Measurements from ENCODE around the gene CNTNAP5. TPM values are rescaled to one million over a fixed set of nuclear protein-coding genes. Genes with fewer than 3 reads are reported as not detected.

Gene CNTNAP5
- total and polyA plus RNA-seq, 2 donors (not counting 1 experiment from before 2014, with no cell fraction given) = not detected

GRCh38 chr2:124888431-124888830, 863.3 kb downstream of the CNTNAP5 start:
- H3K4me3 ChIP-seq (ENCODE audit: control extremely low read depth in 1 of 5, extremely low read depth in 1 of 5, insufficient read depth in 1 of 5, low read depth in 2 of 5, low read length in 4 of 5) = no peak overlapping the region
- ATAC-seq (ENCODE audit: low read depth) (no peak), DNase-seq (no peak)
- no peak overlapping the region for H3K9ac ChIP-seq (ENCODE audit: low read length)
- TF ChIP-seq CTCF (IDR thresholded peaks at IDR 0.05) (no peak), EZH2 (IDR thresholded peaks at IDR 0.05; ENCODE audit: borderline replicate concordance, insufficient read depth, low read depth, low read length, poor library complexity, severe bottlenecking) (no peak)
- no CpG with 5 or more reads among the region's 1 CpG for WGBS (ENCODE audit: insufficient coverage)
- no peaks in the 10 kb centered on the region for H3K9me3 ChIP-seq (ENCODE audit: control extremely low read depth in 1 of 3, control insufficient read depth in 2 of 3, insufficient read depth in 1 of 3, low read length in 2 of 3)
- POLR2A ChIA-PET = no interaction called here
- H3K4me1 ChIP-seq (ENCODE audit: control insufficient read depth in 2 of 2, insufficient read depth in 2 of 2, low read length in 2 of 2) = no peaks in the 10 kb centered on the region
- H3K27ac ChIP-seq (ENCODE audit: low read length in 2 of 2) = no peak overlapping the region
- Mint-ChIP-seq H3K27me3 (no peaks in the 10 kb centered on the region), H3K27ac (no peak overlapping the region), H3K9me3 (ENCODE audit: insufficient read depth) (peaks cover 16% of the 10 kb centered on the region), H3K4me3 (no peak overlapping the region), H3K4me1 (no peaks in the 10 kb centered on the region)
- no peaks in the 10 kb centered on the region for H3K79me2 ChIP-seq (ENCODE audit: control insufficient read depth, insufficient read depth, low read length)
- intact Hi-C loops (cut with micrococcal nuclease) = no loop called here
- H3K27me3 ChIP-seq (replicated peaks in 1 of 4; ENCODE audit: control extremely low read depth in 1 of 4, control insufficient read depth in 3 of 4, insufficient read depth in 4 of 4, low read length in 3 of 4) = no peaks in the 10 kb centered on the region
- no peaks in the 10 kb centered on the region for H4K20me1 ChIP-seq (ENCODE audit: control insufficient read depth, insufficient read depth, low read length, poor library complexity, severe bottlenecking)
- H2AFZ ChIP-seq (ENCODE audit: insufficient read depth, low read depth, low read length, poor library complexity, severe bottlenecking) = no peak overlapping the region
- CTCF ChIA-PET = no interaction called here
- no peaks in the 10 kb centered on the region for H3K36me3 ChIP-seq (replicated peaks in 1 of 2; ENCODE audit: control extremely low read depth in 1 of 2, control insufficient read depth in 1 of 2, extremely low read depth in 1 of 2, insufficient read depth in 2 of 2, low read length in 1 of 2)
- H3K4me2 ChIP-seq (replicated peaks; ENCODE audit: low read depth, low read length, poor library complexity, severe bottlenecking) = no peak overlapping the region

GRCh38 chr2:124894199-124894598, 869.1 kb downstream of the CNTNAP5 start:
- intact Hi-C loops (cut with micrococcal nuclease) = no loop called here
- ChIA-PET POLR2A (no interaction called here), CTCF (no interaction called here)
- ATAC-seq (ENCODE audit: low read depth) (no peak), DNase-seq (no peak)
- H3K27ac ChIP-seq (ENCODE audit: low read length in 2 of 2) = no peak overlapping the region
- no peak overlapping the region for H3K27ac Mint-ChIP-seq
- WGBS (ENCODE audit: insufficient coverage) = 100% methylated on average over 1 of the region's 2 CpGs
- H3K79me2 ChIP-seq (ENCODE audit: control insufficient read depth, insufficient read depth, low read length) = no peaks in the 10 kb centered on the region
- no peak overlapping the region for H3K4me3 ChIP-seq (ENCODE audit: control extremely low read depth in 1 of 5, extremely low read depth in 1 of 5, insufficient read depth in 1 of 5, low read depth in 2 of 5, low read length in 4 of 5)
- H3K4me3 Mint-ChIP-seq = no peak overlapping the region
- H3K9me3 ChIP-seq (ENCODE audit: control extremely low read depth in 1 of 3, control insufficient read depth in 2 of 3, insufficient read depth in 1 of 3, low read length in 2 of 3) = no peaks in the 10 kb centered on the region
- no peak overlapping the region for H3K4me2 ChIP-seq (replicated peaks; ENCODE audit: low read depth, low read length, poor library complexity, severe bottlenecking)
- no peaks in the 10 kb centered on the region for H3K27me3 ChIP-seq (replicated peaks in 1 of 4; ENCODE audit: control extremely low read depth in 1 of 4, control insufficient read depth in 3 of 4, insufficient read depth in 4 of 4, low read length in 3 of 4)
- H2AFZ ChIP-seq (ENCODE audit: insufficient read depth, low read depth, low read length, poor library complexity, severe bottlenecking) = no peak overlapping the region
- H3K9me3 Mint-ChIP-seq (ENCODE audit: insufficient read depth) = no peaks in the 10 kb centered on the region
- no peaks in the 10 kb centered on the region for H3K4me1 ChIP-seq (ENCODE audit: control insufficient read depth in 2 of 2, insufficient read depth in 2 of 2, low read length in 2 of 2)
- H3K4me1 Mint-ChIP-seq = no peaks in the 10 kb centered on the region
- no peaks in the 10 kb centered on the region for H3K27me3 Mint-ChIP-seq
- H4K20me1 ChIP-seq (ENCODE audit: control insufficient read depth, insufficient read depth, low read length, poor library complexity, severe bottlenecking) = no peaks in the 10 kb centered on the region
- no peak overlapping the region for H3K9ac ChIP-seq (ENCODE audit: low read length)
- no peak for TF ChIP-seq EZH2 (IDR thresholded peaks at IDR 0.05; ENCODE audit: borderline replicate concordance, insufficient read depth, low read depth, low read length, poor library complexity, severe bottlenecking)
- TF ChIP-seq CTCF (IDR thresholded peaks at IDR 0.05) = no peak
- H3K36me3 ChIP-seq (replicated peaks in 1 of 2; ENCODE audit: control extremely low read depth in 1 of 2, control insufficient read depth in 1 of 2, extremely low read depth in 1 of 2, insufficient read depth in 2 of 2, low read length in 1 of 2) = no peaks in the 10 kb centered on the region
